Measurements from ENCODE around the gene SCNM1.
A peak's percentile ranks its signal among the peaks of the same experiment; 100 is the strongest.

Gene SCNM1, protein sequence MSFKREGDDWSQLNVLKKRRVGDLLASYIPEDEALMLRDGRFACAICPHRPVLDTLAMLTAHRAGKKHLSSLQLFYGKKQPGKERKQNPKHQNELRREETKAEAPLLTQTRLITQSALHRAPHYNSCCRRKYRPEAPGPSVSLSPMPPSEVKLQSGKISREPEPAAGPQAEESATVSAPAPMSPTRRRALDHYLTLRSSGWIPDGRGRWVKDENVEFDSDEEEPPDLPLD

DNA sequence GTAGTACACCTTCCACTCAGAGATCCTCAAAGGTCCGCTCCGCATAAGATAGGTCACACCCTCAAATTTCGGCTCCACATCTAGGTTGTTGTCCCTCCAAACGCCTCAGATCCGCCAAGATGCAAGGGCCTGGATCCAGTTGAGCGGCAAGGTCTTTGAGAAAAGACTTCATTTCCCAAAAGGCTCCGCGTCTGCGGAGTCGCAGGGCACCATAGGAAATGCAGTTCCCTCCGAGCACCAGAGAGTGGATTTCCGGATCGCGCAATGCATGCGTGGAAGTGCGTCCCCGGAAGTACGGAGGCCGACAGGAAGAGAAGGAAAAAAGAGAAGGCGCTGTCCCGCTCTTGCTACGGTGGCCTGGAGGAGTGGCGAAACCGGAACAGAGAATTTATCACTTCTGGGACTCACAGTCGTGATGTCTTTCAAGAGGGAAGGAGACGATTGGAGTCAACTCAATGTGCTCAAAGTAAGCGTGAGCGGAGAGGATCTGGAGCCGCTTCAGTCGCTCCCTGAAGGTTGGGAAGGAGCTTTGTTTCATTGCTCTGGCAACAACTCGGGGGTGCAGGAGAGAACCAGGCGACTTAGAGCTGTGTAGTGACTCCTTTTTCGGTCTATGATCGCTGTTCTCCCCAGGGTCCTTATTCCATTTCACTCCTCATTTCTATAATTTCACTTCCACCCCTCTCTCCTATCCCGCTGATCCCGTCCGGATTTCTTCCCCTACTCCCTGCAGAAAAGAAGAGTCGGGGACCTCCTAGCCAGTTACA lies at the start of gene SCNM1, which contains the start of gene LYSMD1:
TSS of gene SCNM1 (plus strand) at position 407 of the 767 bp plus-strand sequence. CDS start at position 416, 9 bp downstream.
TSS of gene LYSMD1 (minus strand) at position 165 of the 767 bp plus-strand sequence. CDS start 644 bp downstream, outside the sequence.
- peak; percentile 99 for DNase-seq

DNA sequence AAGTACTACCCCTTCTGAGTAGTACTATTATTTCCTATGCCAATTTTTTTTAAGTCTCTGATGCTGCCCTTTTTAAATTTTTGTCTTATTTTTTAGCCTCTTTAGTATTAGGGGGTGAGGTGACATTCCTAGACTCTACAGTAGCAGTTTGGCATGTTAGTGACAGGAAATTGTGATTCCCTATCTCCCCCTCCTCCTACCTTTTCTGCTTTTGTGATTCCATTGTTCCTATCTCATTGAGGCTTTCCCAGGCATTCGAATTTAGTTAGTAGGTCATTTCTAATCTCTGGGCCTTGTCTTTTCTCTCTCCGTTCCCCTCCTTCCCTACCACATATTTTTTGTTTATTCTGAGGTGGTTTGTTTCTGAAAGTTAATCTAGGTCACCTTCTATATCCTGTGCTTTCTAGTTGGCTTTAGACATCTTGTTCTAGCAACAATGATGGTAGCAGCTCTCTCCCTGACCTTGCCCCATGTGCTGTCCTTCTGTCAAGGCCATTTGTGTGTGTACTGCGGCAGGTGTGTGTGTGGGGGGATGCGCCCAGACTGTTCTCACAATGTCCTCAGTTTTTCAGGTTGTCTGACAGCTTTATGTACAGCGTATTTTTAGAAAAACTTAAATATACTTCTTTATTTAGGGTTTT lies 41.1 kb upstream of the SCNM1 start:
- no peak for DNase-seq

DNA sequence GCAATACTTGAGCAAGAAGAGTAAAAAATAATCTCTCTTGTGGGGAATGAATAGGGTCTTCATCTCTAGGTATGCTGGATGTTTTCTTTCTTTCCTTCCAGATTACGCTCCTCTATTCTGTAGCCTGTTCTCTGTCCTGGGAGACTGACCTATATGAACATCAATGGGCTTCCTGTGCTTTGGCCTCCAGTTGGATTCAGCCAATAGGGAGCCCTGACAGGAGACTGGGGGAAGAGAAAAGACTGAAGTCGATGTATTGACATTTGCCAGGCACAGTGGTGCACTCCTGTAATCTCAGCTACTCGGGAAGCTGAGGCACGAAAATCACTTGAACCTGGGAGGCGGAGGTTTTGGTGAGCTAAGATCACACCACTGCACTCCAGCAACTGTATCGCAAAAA lies 37.1 kb upstream of the SCNM1 start:
- peak; percentile 82 for DNase-seq

DNA sequence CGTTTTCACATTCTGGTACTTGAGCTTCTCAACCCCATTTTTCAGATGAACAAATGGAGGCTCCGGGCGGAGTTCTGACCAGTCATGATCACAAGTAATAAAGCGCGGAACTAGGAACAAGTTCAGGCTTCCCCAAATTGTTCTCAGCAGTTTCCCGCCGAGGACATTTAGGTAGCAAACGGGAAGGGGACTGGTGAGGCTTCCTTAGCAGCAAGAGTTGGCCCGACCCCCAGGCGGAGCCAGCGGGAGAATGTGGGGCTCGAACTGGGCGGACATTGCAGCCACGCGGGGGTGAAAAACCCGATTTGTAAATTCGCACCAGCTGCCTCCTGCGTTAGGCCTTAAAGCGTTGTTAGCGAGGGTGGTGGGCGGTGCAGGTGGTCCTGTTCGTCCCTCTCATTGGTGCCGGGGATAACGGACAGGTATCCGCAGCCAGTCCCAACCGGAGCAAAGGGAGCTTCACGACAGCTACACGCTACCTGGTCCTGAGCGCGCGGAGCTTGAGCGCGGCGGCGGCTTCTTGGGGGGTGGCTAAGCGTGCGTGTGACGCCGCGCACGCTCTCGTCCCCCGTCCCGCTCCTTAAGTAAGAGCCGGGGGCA lies 34.9 kb upstream of the SCNM1 start:
- peak; percentile 96 for DNase-seq

- DNase-seq: peak; percentile 83
These were observed 34.1 kb upstream of the SCNM1 start for GRCh38 chr1:151131701-151132334.

DNA sequence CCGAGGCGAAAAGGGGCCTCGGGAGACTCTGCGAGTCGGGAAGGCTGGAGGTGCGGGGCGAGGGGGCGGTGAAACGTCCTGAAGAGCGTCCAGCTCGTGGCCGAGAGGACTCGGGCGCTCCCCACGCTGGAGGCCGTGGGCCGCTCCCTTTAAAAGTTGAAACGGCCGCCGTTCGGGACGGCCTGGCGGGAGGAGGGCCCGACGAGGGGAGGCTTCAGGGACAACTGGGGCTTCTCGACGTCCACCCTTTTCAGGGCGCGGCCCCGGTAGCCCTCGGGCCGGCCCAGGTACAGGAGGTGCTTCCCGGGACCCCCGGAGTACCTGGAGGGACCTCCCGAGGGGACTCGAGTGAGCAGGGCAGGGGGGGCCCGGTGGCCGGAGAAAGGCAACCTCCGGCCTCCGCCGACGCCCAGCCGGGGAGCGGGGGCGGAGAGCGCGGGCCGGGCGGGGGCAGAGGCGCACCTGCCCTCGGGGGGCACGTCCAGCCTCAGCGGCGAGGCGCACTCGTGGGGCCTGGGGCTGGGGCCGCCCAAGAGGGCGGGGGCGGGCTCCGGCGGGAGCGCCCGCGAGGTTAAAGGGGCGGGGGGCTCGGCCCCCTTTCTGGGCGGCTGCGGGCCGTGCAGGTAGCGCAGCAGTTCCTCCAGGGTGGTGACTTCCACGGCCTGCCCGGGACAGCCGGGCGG lies 33.5 kb upstream of the SCNM1 start:
- DNase-seq: peak; percentile 48

DNA sequence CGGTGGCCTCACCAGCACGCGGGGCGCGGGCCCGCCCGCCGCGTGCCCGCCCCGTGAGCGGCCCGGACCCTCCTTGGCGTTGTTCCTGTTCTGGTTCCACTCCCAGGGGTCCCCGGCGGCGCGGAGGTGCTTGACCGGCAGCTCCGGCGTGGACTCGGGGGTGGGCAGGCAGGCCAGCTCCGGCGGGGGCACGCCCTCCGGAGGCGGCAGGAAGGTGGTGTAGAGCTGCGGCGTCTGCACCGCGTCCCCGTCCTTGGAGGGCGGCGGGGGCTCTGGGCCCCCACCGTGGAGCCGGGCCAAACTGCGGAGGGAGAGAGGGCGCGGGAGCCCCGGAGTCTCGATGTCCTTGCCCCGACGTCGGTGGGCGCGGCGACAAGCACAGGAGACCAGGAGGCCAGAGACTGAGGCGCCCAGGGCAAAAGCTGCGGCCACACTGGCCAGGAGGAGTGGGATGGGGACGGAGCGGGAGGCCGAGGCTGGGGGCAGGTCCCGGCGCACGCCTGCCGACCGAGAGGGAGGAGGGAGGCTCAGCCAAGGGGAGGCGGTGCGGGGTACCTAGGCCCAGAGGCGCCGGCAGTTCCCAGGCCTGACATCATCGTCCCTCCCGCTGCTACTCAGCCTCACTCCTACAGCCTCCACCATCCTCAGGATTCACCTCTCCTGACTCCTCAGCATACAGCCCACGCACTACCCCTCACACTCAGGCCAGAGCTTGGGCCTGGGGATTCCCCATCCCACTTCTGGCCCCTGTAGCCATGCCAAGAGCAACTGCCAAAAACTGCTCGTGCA lies 32.7 kb upstream of the SCNM1 start:
- peak; percentile 77 for DNase-seq

DNA sequence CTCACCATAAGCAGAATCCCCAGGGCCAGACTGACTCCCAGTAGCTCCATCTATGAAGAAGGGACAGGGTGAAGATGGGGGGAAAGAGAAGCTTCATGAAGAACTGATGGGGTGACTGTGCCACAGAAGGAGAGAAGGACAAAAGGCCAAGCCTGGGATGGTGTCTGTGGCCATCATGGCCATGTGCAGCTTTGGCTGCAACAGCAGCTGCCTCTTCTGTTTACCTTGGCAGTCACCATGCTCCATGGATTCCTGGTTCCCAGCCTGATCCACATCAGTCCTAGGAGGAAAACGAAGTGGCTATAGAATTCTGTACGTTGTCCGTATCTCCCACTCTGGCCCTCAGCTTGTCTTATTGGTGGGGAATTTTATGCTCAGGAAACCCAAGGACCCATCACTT lies 31.5 kb upstream of the SCNM1 start:
- no peak for DNase-seq

- no peak for DNase-seq
These were observed 31.0 kb upstream of the SCNM1 start for GRCh38 chr1:151134991-151135390.

GRCh38 chr1:151135433-151136385 lies 30.2 kb upstream of the SCNM1 start:
- peak; percentile 60 for DNase-seq

GRCh38 chr1:151137789-151138188 lies 28.2 kb upstream of the SCNM1 start:
- DNase-seq: peak; percentile 49

- DNase-seq: no peak
These were observed 23.4 kb upstream of the SCNM1 start for GRCh38 chr1:151142411-151143056.

DNA sequence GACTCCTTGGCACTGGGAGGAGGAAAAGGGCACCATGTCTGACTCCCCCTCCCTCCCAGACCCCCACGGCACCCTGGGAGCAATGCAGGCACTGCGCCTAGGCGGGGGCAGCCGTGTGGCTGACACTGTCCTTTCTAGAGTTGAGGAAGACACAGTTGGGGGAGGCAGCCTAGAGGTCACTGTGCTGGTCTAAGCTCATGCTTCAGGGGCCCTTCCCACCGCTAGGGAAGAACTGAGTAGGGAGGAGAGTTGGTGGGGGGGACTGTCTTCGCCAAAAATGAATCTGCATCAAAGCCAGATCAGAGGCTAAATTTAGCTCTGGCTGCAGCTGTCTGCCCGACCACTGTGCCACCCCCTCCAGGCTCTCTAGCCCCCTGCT lies 22.9 kb upstream of the SCNM1 start:
- peak; percentile 50 for DNase-seq

- DNase-seq: no peak
These were observed 22.0 kb upstream of the SCNM1 start for GRCh38 chr1:151143986-151144385.

- DNase-seq: peak; percentile 49
These were observed 21.3 kb upstream of the SCNM1 start for GRCh38 chr1:151144474-151145303.

- DNase-seq: peak; percentile 63
These were observed 20.5 kb upstream of the SCNM1 start for GRCh38 chr1:151145304-151146071.

- DNase-seq: no peak
These were observed 19.9 kb upstream of the SCNM1 start for GRCh38 chr1:151146072-151146411.

All from islet precursor cell (in vitro differentiated cells).